Ovary (tissue), 3 donors: ENCODE data around the gene GDF11.

Experiments
- CTCF ChIP-seq, 3 donors: fragments of 450-650 bp in 2 of 3; fragments of 200-600 bp in 1 of 3; IDR thresholded peaks; one replicate each; pipeline versions ENCODE4 v1.5.1 to v1.8.0; 2016 to 2022; ENCODE audit warnings: antibody characterized with exemption in 3 of 3, mild to moderate bottlenecking in 1 of 3
- EP300 ChIP-seq: sonication (generic); formaldehyde crosslinking; IDR thresholded peaks from one replicate; pipeline ENCODE4 v1.6.1; 2017; ENCODE audit warnings: antibody characterized with exemption
- donor health status: DM: no; HTN: no; CAD: no.

- TF ChIP-seq CTCF (IDR thresholded peaks at IDR 0.05), result no peak
- no peak for TF ChIP-seq EP300
Measured at GRCh38 chr12:55797550-55797949, 54.6 kb downstream of the GDF11 start.
